HG03095 (cell line): ENCODE measurements around the gene KRTAP13-2.

ENCODE experiments used
- ATAC-seq: cut with Tn5 transposase; IDR thresholded peaks from one replicate; pipeline ENCODE4 v1.9.1; 2021; ENCODE audit warnings: moderate library complexity; ENCODE audit not compliant: unreplicated experiment

Gene KRTAP13-2

GRCh38 chr21:30372139-30372770 is at the start of gene KRTAP13-2:
Gene KRTAP13-2 (minus strand): TSS chr21:30372271. CDS start chr21:30372213, 58 bp downstream.
- ATAC-seq = no peak

GRCh38 chr21:30415993-30416392 is 43.9 kb upstream of the KRTAP13-2 start:
- ATAC-seq = no peak

GRCh38 chr21:30408782-30409494 is 36.9 kb upstream of the KRTAP13-2 start:
- no peak for ATAC-seq

DNA sequence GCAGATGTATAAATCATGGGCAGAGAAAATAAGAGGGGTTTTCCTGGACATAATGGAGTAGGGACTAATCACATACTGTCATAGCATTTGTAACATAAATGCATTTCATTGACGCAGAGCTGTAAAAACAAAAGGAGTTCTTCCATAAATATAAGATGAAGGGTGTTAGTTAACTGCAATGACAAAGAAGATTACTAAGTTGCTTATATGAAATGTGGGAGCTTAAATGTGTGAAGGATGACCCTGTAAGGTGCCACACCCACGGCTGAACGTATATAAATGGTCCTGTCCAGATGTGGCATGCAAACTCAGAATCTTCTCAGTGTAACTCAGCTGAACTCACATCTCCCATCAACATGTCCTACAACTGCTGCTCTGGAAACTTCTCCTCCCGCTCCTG is 23.7 kb upstream of the KRTAP13-2 start, which contains the start of gene KRTAP13-1:
Gene KRTAP13-1 (plus strand): TSS at position 301 of the 400 bp plus-strand sequence. CDS start 56 bp downstream, at position 357.
- ATAC-seq = no peak

DNA sequence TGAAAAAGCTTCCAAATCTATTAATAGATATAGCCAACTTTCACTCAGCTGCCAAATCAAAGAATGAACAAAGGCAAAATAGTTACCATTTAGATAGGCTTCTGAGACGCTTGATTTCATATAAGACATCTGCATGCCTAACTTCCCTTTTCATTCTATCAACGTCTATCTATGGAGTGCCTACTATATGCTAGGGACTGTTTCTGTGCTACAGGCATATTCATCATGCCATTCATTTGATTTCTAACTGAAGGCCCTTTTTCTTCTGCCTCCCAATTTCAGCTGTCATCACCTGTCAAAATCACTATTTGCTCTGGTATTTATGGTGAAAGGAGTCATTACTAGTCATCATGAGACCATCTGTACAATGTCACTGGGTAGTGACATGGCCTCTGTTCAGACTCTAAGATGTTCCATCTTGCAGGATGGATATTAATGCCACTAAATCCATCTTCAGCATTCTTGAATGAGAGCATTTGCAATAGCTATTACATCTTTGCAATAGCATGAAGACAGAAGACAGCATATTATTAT is 19.5 kb upstream of the KRTAP13-2 start:
- no peak for ATAC-seq

DNA sequence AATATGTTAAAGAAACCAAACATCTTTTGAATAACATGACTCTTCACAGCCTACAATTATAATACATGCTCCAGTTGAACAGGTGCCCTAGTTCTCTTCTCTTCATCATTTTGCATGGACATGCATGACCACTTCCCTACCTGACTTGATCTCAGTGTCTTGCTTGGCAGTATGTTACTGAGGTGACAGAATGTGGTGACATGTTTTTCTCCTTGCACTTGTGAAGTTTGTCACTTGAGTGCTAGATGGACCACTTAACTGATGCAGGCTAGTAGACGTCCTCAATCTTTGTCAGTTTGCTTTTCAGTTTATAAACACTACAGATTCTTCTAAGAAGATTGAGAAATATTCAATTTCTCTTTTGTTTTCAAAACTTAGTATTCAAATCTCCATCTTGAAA is 10.1 kb upstream of the KRTAP13-2 start:
- ATAC-seq = no peak

- no peak for ATAC-seq
These were observed 16.2 kb downstream of the KRTAP13-2 start for GRCh38 chr21:30355906-30356305.

- ATAC-seq = no peak
These were observed 17.6 kb downstream of the KRTAP13-2 start for GRCh38 chr21:30354308-30355005.

DNA sequence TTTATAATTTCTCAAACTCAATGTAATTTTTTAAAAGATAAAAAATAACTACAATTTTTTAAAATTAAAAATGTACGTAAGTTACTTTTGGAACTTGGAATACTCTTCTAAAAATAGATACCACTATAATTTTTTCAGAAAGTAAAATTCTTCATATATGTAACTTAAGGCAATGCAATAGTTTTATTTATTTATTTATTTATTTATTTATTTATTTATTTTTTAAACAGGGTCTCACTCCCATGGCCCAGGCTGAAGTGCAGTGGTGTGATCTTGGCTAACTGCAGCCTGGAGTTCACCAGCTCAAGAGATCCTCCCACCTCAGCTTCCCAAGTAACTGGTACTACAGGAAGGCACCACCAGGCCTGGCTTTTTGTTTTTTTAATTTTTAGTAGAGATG is 20.5 kb downstream of the KRTAP13-2 start:
- no peak for ATAC-seq

DNA sequence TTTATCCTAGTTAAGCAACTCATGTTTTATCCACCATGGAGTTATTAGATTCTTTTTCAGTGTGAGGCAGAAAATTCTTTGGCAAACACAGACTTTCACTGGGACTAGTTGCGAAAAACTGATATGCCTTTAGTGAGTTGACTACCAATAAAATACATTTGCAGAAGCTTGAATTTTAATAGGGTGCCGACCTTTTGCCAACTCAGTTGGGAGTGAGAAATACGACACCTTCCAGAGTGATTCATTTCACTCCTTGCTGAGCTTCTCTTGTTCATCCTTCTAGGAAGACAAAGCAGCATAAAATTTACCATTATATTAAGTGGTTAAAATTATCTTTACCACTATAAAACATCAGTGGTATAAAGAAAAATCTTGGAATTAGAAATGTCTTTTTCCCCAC is 22.5 kb downstream of the KRTAP13-2 start:
- ATAC-seq = no peak

DNA sequence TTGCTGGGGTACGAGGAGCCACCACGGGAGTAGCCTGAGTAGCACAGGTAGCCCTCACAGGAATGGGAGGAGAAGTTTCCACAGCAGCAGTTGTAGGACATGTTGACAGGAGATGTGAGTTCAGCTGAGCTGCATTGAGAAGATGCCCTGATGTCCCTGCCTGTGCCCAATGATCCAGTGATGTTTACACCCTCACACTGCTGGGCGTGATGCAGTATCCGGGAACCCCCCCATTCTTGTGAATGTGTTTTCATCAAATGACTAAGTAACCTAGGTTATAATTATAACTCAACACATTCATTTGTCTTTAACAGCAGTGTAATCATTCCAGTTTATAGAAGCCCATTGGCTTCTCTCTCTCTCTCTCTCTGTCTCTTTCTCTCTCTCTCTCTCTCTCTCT is 23.6 kb downstream of the KRTAP13-2 start, which contains the start of gene KRTAP23-1:
Gene KRTAP23-1 (minus strand): TSS at position 101 of the 400 bp plus-strand sequence. CDS start 0 bp downstream, at position 101.
- no peak for ATAC-seq

GRCh38 chr21:30345014-30345413 is 27.1 kb downstream of the KRTAP13-2 start:
- ATAC-seq = no peak

DNA sequence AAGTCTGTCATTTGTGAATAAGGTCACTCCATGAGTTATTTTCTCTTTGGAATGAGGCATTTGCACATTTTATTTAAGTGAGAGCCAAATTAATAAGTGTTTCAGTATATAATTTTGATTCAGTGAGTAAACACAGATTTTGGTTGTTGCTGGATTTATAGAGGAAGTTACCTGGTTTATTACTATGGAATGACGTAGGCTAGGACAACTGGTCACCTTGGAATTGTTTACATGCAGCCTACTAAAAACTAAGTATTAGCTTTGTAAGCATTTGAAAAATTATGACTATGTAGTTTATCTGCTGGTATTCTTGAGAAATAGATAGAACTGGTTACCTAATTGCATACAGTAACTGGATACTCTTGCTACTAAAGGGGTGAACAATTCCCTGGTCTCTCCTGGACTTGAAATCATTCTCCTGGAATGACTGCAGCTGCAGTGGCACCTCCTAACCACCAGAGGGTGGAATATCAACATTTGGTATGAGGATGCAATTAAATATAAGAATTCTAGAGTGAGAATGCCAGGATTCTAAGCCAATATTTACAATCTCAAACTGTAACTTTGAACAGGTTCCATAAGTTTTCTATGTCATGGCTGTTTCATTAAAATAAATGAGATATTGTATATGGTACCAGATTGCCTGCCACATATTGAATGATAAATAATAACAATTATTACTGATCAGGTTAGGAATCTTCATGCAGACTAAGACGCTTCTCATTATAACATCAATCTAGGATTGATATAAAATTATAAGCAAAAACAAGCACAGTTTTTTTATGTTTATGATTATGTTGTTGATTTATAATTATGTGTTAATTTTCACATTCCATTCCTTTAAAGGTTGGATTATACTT is 31.1 kb downstream of the KRTAP13-2 start:
- ATAC-seq = no peak

DNA sequence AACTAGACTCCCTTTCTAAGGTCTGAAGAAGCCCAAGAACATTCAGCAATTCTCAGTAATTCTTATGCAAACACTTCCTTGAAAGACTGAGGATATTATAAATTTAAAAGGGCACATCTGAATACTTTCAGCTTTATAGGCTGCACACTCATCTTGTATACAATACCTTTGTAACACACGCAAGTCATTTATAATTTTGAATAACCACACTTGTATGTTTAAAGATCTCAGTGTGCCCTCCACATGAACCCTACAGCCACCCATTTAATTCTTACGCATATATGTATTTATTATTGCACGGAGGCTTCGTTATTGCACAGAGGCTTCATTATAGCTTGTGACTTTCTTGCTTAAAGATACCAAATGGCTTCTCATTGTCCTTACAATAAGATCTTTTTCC is 33.4 kb downstream of the KRTAP13-2 start:
- ATAC-seq = no peak

- no peak for ATAC-seq
These were observed 34.3 kb downstream of the KRTAP13-2 start for GRCh38 chr21:30337772-30338171.

GRCh38 chr21:30337276-30337744 is 34.8 kb downstream of the KRTAP13-2 start, which contains the start of gene KRTAP27-1:
Gene KRTAP27-1 (minus strand): TSS chr21:30337694. CDS start chr21:30337668, 26 bp downstream.
- no peak for ATAC-seq

DNA sequence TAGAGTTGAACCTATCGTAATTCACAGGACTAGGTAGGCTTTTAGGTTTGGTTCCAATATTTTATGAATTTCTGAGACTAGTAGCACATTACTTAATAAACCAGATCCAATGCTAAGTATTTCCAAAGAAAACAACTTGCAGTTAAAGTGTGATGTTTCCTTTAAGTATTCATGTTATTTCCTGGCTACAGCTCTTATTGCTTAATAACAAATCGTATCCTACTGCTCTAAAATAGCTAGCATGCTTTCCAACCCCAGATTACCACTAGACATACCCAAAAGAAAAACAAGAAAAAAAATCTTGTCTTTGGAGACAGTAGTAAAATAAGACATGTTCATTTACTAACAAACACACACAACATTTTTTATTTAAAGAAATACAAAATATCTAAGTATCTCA is 35.5 kb downstream of the KRTAP13-2 start:
- ATAC-seq = no peak

DNA sequence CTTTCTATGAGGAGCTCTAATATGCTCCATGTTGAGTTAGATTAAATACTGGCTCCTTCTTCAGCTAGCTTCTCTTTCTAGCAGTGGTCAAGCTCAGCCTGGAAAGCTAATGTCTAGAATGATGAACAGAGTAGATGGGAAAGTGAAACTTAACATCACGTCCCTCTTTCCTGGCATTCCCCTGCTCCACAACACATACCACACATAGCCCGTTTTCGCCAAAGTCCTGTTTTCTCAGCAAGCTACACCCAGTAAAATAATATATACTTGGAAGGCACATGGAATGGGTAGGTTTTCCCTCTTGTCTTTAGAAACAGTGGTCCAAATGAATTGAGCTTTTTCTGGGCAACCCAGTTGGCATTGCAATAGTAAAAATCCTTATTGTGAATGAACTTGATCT is 38.3 kb downstream of the KRTAP13-2 start:
- ATAC-seq = no peak

GRCh38 chr21:30332681-30333080 is 39.4 kb downstream of the KRTAP13-2 start:
- ATAC-seq = no peak

GRCh38 chr21:30329203-30329875 is 42.7 kb downstream of the KRTAP13-2 start:
- ATAC-seq = no peak
